A549 (cell line): ENCODE measurements around the gene VARS2. TPM values are rescaled to one million over a fixed set of nuclear protein-coding genes. Genes with fewer than 3 reads are reported as not detected.
"Not testable (repeated sequence)": the region's sequence is repeated elsewhere in the genome, so short reads cannot be mapped to it uniquely, and the experiment has no call there.

Experiments
- ATAC-seq, 2 experiments: fragments of 200-7000 bp in 1 of 2; fragments of >200 bp in 1 of 2; cut with Nextera tagmentation in 1 of 2; cut with Tn5 transposase in 1 of 2; 3 replicates each; pipeline versions ENCODE4 v1.8.0 to v1.9.1; 2018 to 2020; ENCODE audit warnings: mild to moderate bottlenecking in 1 of 2, moderate library complexity in 1 of 2
- CTCF ChIA-PET: fragments of 300-600 bp; sonication (Branson Sonifier 250); formaldehyde crosslinking; extraction: SDS; loops from one replicate; lab custom pipeline; 2021; ENCODE audit warnings: antibody characterized with exemption, inconsistent platforms; lab: Yijun Ruan, JAX
- POLR2A ChIA-PET: fragments of 350-600 bp; formaldehyde crosslinking; extraction: SDS; loops from one replicate; lab custom pipeline; 2021; ENCODE audit warnings: antibody characterized with exemption, inconsistent platforms; lab: Yijun Ruan, JAX
- DNase-seq, 2 experiments: peaks; one replicate each; pipeline versions ENCODE4 v3.0.0 to v3.0.0-alpha.2; 2011 to 2016; ENCODE audit warnings: low read depth in 1 of 2, low spot score in 1 of 2
- FAIRE-seq: peaks from 2 replicates; lab custom pipeline; 2011; peaks lifted over from hg19 to GRCh38; lab: Jason Lieb, UNC
- H3K27ac ChIP-seq, 2 experiments: fragments of >200 bp; sonication (Bioruptor Twin); formaldehyde crosslinking; 3 replicates each; pipeline ENCODE4 v1.5.1; 2016 to 2017
- H3K4me1 ChIP-seq: fragments of >200 bp; sonication (Bioruptor Twin); formaldehyde crosslinking; 3 replicates; pipeline ENCODE4 v1.6.1; 2016
- H3K4me2 ChIP-seq: fragments of >200 bp; sonication (Bioruptor Twin); formaldehyde crosslinking; 3 replicates; pipeline ENCODE4 v1.6.1; 2016
- H3K4me3 ChIP-seq: fragments of >200 bp; sonication (Bioruptor Twin); formaldehyde crosslinking; 3 replicates; pipeline ENCODE4 v1.5.1; 2016
- H3K9me3 ChIP-seq: fragments of >200 bp; sonication (Bioruptor Twin); formaldehyde crosslinking; 3 replicates; pipeline ENCODE4 v1.6.1; 2016
- ATOH8 ChIP-seq: fragments of 250-450 bp; sonication (Bioruptor Pico); IDR thresholded peaks from 2 replicates; pipeline ENCODE4 v1.5.0; 2020; ENCODE audit warnings: low read depth, mild to moderate bottlenecking, moderate library complexity
- BHLHE40 ChIP-seq: IDR thresholded peaks from 2 replicates; pipeline ENCODE4 v1.6.1; 2012; ENCODE audit warnings: low read depth, low read length, inconsistent platforms
- CHD4 ChIP-seq: fragments of 200-600 bp; sonication (generic); IDR thresholded peaks from 2 replicates; pipeline ENCODE4 v1.6.1; 2016; ENCODE audit warnings: antibody characterized with exemption, mild to moderate bottlenecking, borderline replicate concordance
- CTCF ChIP-seq: fragments of >200 bp; sonication (Bioruptor Twin); formaldehyde crosslinking; IDR thresholded peaks from 3 replicates; pipeline ENCODE4 v1.5.1; 2016
- ELK1 ChIP-seq: fragments of 150-350 bp; IDR thresholded peaks from 2 replicates; pipeline ENCODE4 v1.6.1; 2014; ENCODE audit warnings: low read depth, mild to moderate bottlenecking, low read length
- ESRRA ChIP-seq: fragments of 150-350 bp; IDR thresholded peaks from 2 replicates; pipeline ENCODE4 v1.6.1; 2014; ENCODE audit warnings: mild to moderate bottlenecking, low read length, borderline replicate concordance
- FOSB ChIP-seq: fragments of 250-450 bp; sonication (Bioruptor Pico); IDR thresholded peaks from 2 replicates; pipeline ENCODE4 v1.5.0; 2020; ENCODE audit warnings: mild to moderate bottlenecking, moderate library complexity
- HEYL ChIP-seq: fragments of 250-450 bp; sonication (Bioruptor Pico); IDR thresholded peaks from 2 replicates; pipeline ENCODE4 v1.8.0; 2021; ENCODE audit warnings: mild to moderate bottlenecking, moderate library complexity
- HOXA7 ChIP-seq: fragments of 250-450 bp; sonication (Bioruptor Pico); IDR thresholded peaks from 2 replicates; pipeline ENCODE4 v1.5.0; 2020; ENCODE audit warnings: mild to moderate bottlenecking, moderate library complexity
- JUNB ChIP-seq: fragments of >200 bp; sonication (Bioruptor Twin); formaldehyde crosslinking; IDR thresholded peaks from 2 replicates; pipeline ENCODE4 v1.6.1; 2016
- KDM1A ChIP-seq: fragments of 200-600 bp; sonication (generic); IDR thresholded peaks from 2 replicates; pipeline ENCODE4 v1.6.1; 2016; ENCODE audit warnings: low read depth, mild to moderate bottlenecking
- NFE2L2 ChIP-seq: fragments of 150-350 bp; conservative IDR thresholded peaks from 2 replicates; pipeline ENCODE4 v1.6.1; 2014; ENCODE audit warnings: low read length
- RAD21 ChIP-seq, 2 experiments: fragments of >200 bp in 1 of 2; sonication (Bioruptor Twin) in 1 of 2; formaldehyde crosslinking in 1 of 2; IDR thresholded peaks in 1 of 2; conservative IDR thresholded peaks in 1 of 2; 2 replicates in 1 of 2; 3 replicates in 1 of 2; pipeline ENCODE4 v1.6.1; 2012 to 2018; ENCODE audit warnings: inconsistent platforms in 1 of 2
- RCOR1 ChIP-seq: fragments of 150-350 bp; IDR thresholded peaks from 2 replicates; pipeline ENCODE4 v1.6.1; 2014; ENCODE audit warnings: antibody characterized with exemption, low read length, low read depth
- ZFP36 ChIP-seq: fragments of 450-650 bp; IDR thresholded peaks from 2 replicates; pipeline ENCODE4 v1.6.1; 2014; ENCODE audit warnings: borderline replicate concordance; ENCODE audit not compliant: partially characterized antibody
- WGBS: methylation state at CpG from one replicate; pipeline ENCODE4 v1.1.6; 2017; ENCODE audit errors: missing lambda C conversion rate; 5-methylcytosine and 5-hydroxymethylcytosine counted together
- polyA plus RNA-seq, 4 experiments: library from polyadenylated mRNA; depleted of rRNA in 3 of 4; stranded (reverse); fragments of >200 nt; fragmentation: RNase III in 1 of 4; extraction: RNeasy Plus Mini Kit Qiagen cat#74134 plus additional on column Dnase treatment in 1 of 4; gene quantifications; 2 replicates in 3 of 4; 3 replicates in 1 of 4; pipeline ENCODE4 v1.2.3, GENCODE V29; 2011 to 2017
- TF ChIP-seq, protein P1 (sequence below): fragments of >200 bp; sonication (Bioruptor Twin); formaldehyde crosslinking; IDR thresholded peaks from 2 replicates; pipeline ENCODE4 v1.6.1; 2016

Gene VARS2
- polyA plus RNA-seq, 2 of the 4 experiments (the other 2 are of a cell fraction) = 15.0 to 15.5 TPM

DNA sequence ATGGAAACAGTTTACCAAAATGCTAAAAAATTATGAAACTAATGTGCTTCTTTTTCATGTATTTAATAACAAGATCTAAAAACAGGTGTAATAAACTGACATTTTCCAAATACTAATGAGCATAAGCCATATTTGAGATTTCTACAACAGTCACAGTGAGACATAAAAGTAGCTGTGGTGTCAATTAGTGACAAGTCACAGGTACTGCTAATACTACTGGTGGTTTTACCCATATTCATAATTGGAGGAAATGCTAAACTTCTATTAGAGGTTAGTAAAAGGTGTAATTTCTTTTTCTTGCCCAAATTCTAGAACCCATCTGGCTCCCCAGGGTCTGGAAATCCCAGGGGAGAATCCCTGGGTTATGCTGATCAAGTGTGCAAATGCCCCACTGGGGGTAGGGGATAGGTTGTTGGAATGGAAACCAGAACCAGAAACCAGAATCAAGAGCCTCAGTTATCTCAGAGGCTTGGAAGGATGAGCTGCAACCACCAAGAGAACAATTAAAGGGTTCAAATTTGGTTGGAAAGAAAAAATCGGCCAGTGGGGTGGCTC, 13.1 kb upstream of the VARS2 start:
- CTCF ChIA-PET = interaction anchor here (0.9 to 1.5 kb wide), 3 partner anchors 13 to 228 kb away, joined by 3 to 5 read pairs (median 3); partner anchors contain the start of genes DHX16 and VARS2
- Histone ChIP-seq H3K4me1 (no peaks in the 10 kb centered on the region), H3K9me3 (no peaks in the 10 kb centered on the region)
- TF ChIP-seq FOSB (CRISPR knock-in tag) (no peak), CTCF (no peak)
- TF ChIP-seq, all 56 proteins: peak for 0
- H3K4me3 ChIP-seq = no peak overlapping the region
- POLR2A ChIA-PET = no interaction called here
- H3K27ac ChIP-seq = no peak overlapping the region
- H3K4me2 ChIP-seq = no peak overlapping the region
- FAIRE-seq = no peak
- ATAC-seq = no peak
- 100% methylated on average over 1 of the region's 1 CpG for WGBS
- no peak for DNase-seq

GRCh38 chr6:30901436-30901835, 12.6 kb upstream of the VARS2 start:
- ChIA-PET POLR2A (no interaction called here), CTCF (interaction anchor here (0.9 to 1.5 kb wide), 4 partner anchors 11 to 229 kb away, joined by 3 to 5 read pairs (median 4); partner anchors contain the start of genes DHX16 and VARS2)
- Histone ChIP-seq H3K9me3 (no peaks in the 10 kb centered on the region), H3K4me3 (no peak overlapping the region), H3K4me2 (no peak overlapping the region), H3K4me1 (no peaks in the 10 kb centered on the region), H3K27ac (no peak overlapping the region)
- DNase-seq (no peak), FAIRE-seq (no peak), ATAC-seq (no peak)
- no peak for TF ChIP-seq HOXA7 (CRISPR knock-in tag)
- no peak for TF ChIP-seq ZFP36
- TF ChIP-seq RCOR1 = no peak
- no peak for TF ChIP-seq KDM1A
- TF ChIP-seq CHD4 = no peak
- no peak for TF ChIP-seq NFE2L2
- no peak for TF ChIP-seq RAD21 (conservative IDR thresholded peaks at IDR 0.05 in 1 of 2, IDR thresholded peaks at IDR 0.05 in 1 of 2)
- no peak for TF ChIP-seq ELK1
- TF ChIP-seq, protein P1, sequence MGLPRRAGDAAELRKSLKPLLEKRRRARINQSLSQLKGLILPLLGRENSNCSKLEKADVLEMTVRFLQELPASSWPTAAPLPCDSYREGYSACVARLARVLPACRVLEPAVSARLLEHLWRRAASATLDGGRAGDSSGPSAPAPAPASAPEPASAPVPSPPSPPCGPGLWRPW = no peak
- TF ChIP-seq BHLHE40 = no peak
- no peak for TF ChIP-seq ESRRA
- no peak for TF ChIP-seq JUNB
- no peak for TF ChIP-seq HEYL (CRISPR knock-in tag)
- no peak for TF ChIP-seq ATOH8

- FAIRE-seq, H3K4me3 ChIP-seq, ATAC-seq, H3K27ac ChIP-seq, DNase-seq, H3K4me1 ChIP-seq, H3K9me3 ChIP-seq, H3K4me2 ChIP-seq, POLR2A ChIA-PET: not testable (repeated sequence)
- 85% methylated on average over 9 of the region's 9 CpGs for WGBS
- CTCF ChIA-PET = interaction anchor here (0.7 to 1.4 kb wide), 4 partner anchors 12 to 177 kb away, joined by 3 to 5 read pairs (median 4); no protein-coding TSS in a partner anchor
These were observed 11.8 kb upstream of the VARS2 start for GRCh38 chr6:30902196-30902595.
